ENCODE results near the gene TMEM132D. TPM values are rescaled to one million over a fixed set of nuclear protein-coding genes. Genes with fewer than 3 reads are reported as not detected.

Gene TMEM132D
- total RNA-seq, 2 experiments from 2014 or later = not detected

- H3K4me3 Mint-ChIP-seq = no peak overlapping the region
- H3K27me3 Mint-ChIP-seq = no peaks in the 10 kb centered on the region
- H3K9me3 Mint-ChIP-seq = no peaks in the 10 kb centered on the region
- no peaks in the 10 kb centered on the region for H3K4me1 Mint-ChIP-seq (ENCODE audit: low read depth)
- no peak for DNase-seq
- ChIA-PET CTCF (no interaction called here), POLR2A (no interaction called here)
- intact Hi-C loops (cut with micrococcal nuclease) = no loop called here
- no peaks in the 10 kb centered on the region for H3K36me3 Mint-ChIP-seq
- H3K27ac Mint-ChIP-seq = no peak overlapping the region
These were observed 677.8 kb downstream of the TMEM132D start for GRCh38 chr12:129226005-129226404.

GRCh38 chr12:129215556-129215955 is 688.3 kb downstream of the TMEM132D start:
- Mint-ChIP-seq H3K36me3 (no peaks in the 10 kb centered on the region), H3K27me3 (no peaks in the 10 kb centered on the region), H3K4me1 (ENCODE audit: low read depth) (no peaks in the 10 kb centered on the region), H3K4me3 (no peak overlapping the region), H3K27ac (no peak overlapping the region), H3K9me3 (peaks cover 44% of the 10 kb centered on the region)
- ChIA-PET POLR2A (no interaction called here), CTCF (no interaction called here)
- DNase-seq = no peak
- intact Hi-C loops (cut with micrococcal nuclease) = no loop called here

- H3K27me3 Mint-ChIP-seq = no peaks in the 10 kb centered on the region
- no peaks in the 10 kb centered on the region for H3K36me3 Mint-ChIP-seq
- intact Hi-C loops (cut with micrococcal nuclease) = no loop called here
- no peak overlapping the region for H3K27ac Mint-ChIP-seq
- CTCF ChIA-PET = no interaction called here
- H3K4me3 Mint-ChIP-seq = no peak overlapping the region
- POLR2A ChIA-PET = no interaction called here
- no peaks in the 10 kb centered on the region for H3K4me1 Mint-ChIP-seq (ENCODE audit: low read depth)
- H3K9me3 Mint-ChIP-seq = peaks cover 34% of the 10 kb centered on the region
- no peak for DNase-seq
These were observed 690.3 kb downstream of the TMEM132D start for GRCh38 chr12:129213551-129213950.

DNA sequence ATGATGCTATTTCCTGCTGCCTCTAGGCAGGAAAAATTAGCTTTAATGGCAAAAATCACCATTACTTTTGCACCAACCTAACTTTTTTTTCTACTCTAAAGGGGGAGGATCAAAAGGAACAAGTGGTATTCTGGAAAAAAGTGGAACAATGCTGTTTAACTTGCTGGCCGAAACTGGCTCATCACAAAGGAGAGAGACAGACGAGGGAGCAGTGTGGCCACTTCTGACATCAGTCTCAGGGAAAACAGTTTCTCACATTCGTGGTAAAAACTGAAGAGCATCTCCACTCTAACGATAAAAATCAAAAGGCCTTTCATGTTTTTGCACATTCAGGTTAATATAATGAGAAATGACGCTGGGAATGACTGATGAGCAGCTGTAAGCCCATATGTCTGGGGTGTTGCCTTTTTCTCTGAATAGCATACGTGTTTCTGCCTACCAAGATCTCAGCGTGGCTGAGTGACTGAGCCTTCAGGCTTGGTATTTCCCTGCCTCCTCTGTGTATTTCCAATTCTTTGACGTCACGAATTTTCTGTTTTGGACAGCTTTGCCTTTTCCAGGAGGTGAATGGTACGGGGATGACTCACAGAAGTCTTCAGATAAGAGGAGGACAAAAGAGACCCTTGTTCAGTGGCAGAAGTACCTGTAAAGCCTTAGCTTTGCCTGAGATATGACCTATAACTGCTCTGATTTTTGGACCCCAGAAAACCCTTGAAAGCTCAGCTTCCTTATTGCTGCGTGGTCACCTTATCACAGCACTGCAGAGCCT is 691.8 kb downstream of the TMEM132D start:
- H3K36me3 Mint-ChIP-seq = no peaks in the 10 kb centered on the region
- CTCF ChIA-PET = no interaction called here
- intact Hi-C loops (cut with micrococcal nuclease) = no loop called here
- no peak overlapping the region for H3K4me3 Mint-ChIP-seq
- H3K27me3 Mint-ChIP-seq = no peaks in the 10 kb centered on the region
- POLR2A ChIA-PET = no interaction called here
- H3K4me1 Mint-ChIP-seq (ENCODE audit: low read depth) = no peaks in the 10 kb centered on the region
- H3K27ac Mint-ChIP-seq = no peak overlapping the region
- peaks cover 24% of the 10 kb centered on the region for H3K9me3 Mint-ChIP-seq
- DNase-seq = no peak

GRCh38 chr12:129208566-129208965 is 695.3 kb downstream of the TMEM132D start:
- intact Hi-C loops (cut with micrococcal nuclease) = no loop called here
- Mint-ChIP-seq H3K9me3 (peaks cover 2% of the 10 kb centered on the region), H3K36me3 (no peaks in the 10 kb centered on the region), H3K4me1 (ENCODE audit: low read depth) (no peaks in the 10 kb centered on the region), H3K27ac (no peak overlapping the region), H3K4me3 (no peak overlapping the region), H3K27me3 (no peaks in the 10 kb centered on the region)
- DNase-seq = no peak
- CTCF ChIA-PET = no interaction called here
- POLR2A ChIA-PET = no interaction called here

GRCh38 chr12:129207084-129207483 is 696.7 kb downstream of the TMEM132D start:
- Mint-ChIP-seq H3K27me3 (no peaks in the 10 kb centered on the region), H3K9me3 (no peaks in the 10 kb centered on the region), H3K36me3 (no peaks in the 10 kb centered on the region), H3K27ac (no peak overlapping the region), H3K4me1 (ENCODE audit: low read depth) (no peaks in the 10 kb centered on the region), H3K4me3 (no peak overlapping the region)
- CTCF ChIA-PET = no interaction called here
- no peak for DNase-seq
- intact Hi-C loops (cut with micrococcal nuclease) = no loop called here
- POLR2A ChIA-PET = no interaction called here

DNA sequence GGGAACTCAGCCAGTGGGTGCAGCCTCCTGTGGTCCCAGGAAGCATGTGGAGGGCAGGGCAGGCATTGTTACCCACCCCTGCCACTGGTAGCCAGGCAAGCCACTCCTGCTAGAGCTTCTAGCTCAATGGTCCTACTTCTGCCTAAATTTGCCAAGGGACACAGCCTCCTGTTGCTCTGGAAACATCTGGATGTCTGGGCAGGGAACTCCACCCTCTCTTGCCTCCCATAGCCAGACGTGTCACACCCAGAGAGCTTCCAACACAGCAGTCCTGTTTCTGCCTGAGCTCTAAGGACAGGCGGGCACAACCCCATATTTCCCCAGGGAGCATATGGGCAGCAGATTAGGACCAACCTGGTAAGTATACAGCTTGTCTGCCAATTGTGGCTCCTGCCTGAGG is 700.4 kb downstream of the TMEM132D start:
- H3K36me3 Mint-ChIP-seq = no peaks in the 10 kb centered on the region
- CTCF ChIA-PET = no interaction called here
- POLR2A ChIA-PET = no interaction called here
- no peaks in the 10 kb centered on the region for H3K27me3 Mint-ChIP-seq
- no peaks in the 10 kb centered on the region for H3K4me1 Mint-ChIP-seq (ENCODE audit: low read depth)
- DNase-seq = no peak
- intact Hi-C loops (cut with micrococcal nuclease) = no loop called here
- H3K4me3 Mint-ChIP-seq = no peak overlapping the region
- H3K9me3 Mint-ChIP-seq = peaks cover 7% of the 10 kb centered on the region
- H3K27ac Mint-ChIP-seq = no peak overlapping the region

- Mint-ChIP-seq H3K4me1 (ENCODE audit: low read depth) (no peaks in the 10 kb centered on the region), H3K36me3 (no peaks in the 10 kb centered on the region), H3K9me3 (peaks cover 12% of the 10 kb centered on the region), H3K27ac (no peak overlapping the region), H3K27me3 (no peaks in the 10 kb centered on the region), H3K4me3 (no peak overlapping the region)
- POLR2A ChIA-PET = no interaction called here
- CTCF ChIA-PET = no interaction called here
- DNase-seq = no peak
- intact Hi-C loops (cut with micrococcal nuclease) = no loop called here
These were observed 701.6 kb downstream of the TMEM132D start for GRCh38 chr12:129202109-129202814.

DNA sequence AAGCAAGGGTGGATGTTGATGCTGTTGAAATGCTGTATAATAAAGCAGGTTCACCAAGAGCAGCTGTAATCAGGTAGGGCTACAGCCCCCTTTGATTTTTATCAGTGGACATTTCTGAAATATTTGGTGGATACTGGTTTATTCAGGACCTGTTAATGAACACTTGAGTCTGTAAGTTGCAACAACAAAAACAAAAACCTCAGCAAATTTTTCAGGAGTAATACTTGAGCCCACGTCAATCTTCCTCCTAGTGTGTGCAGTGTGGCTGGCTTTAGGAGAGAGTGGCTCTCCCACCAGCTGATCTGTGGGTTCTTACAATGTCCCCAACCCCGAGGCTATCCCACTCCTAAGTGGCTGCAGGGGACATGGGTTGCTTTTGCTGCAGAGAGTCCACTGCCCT is 702.8 kb downstream of the TMEM132D start:
- H3K9me3 Mint-ChIP-seq = peaks cover 13% of the 10 kb centered on the region
- POLR2A ChIA-PET = no interaction called here
- no peak overlapping the region for H3K4me3 Mint-ChIP-seq
- no peaks in the 10 kb centered on the region for H3K36me3 Mint-ChIP-seq
- H3K4me1 Mint-ChIP-seq (ENCODE audit: low read depth) = no peaks in the 10 kb centered on the region
- CTCF ChIA-PET = interaction anchor here (0.7 kb wide), 1 partner anchor 9 kb away, joined by 3 read pairs; no protein-coding TSS in a partner anchor
- H3K27ac Mint-ChIP-seq = no peak overlapping the region
- no peaks in the 10 kb centered on the region for H3K27me3 Mint-ChIP-seq
- DNase-seq = no peak
- intact Hi-C loops (cut with micrococcal nuclease) = no loop called here

- ChIA-PET CTCF (no interaction called here), POLR2A (no interaction called here)
- no peak overlapping the region for H3K4me3 Mint-ChIP-seq
- peaks cover 14% of the 10 kb centered on the region for H3K9me3 Mint-ChIP-seq
- no peak overlapping the region for H3K27ac Mint-ChIP-seq
- H3K27me3 Mint-ChIP-seq = no peaks in the 10 kb centered on the region
- H3K36me3 Mint-ChIP-seq = no peaks in the 10 kb centered on the region
- H3K4me1 Mint-ChIP-seq (ENCODE audit: low read depth) = no peaks in the 10 kb centered on the region
- no peak for DNase-seq
- intact Hi-C loops (cut with micrococcal nuclease) = no loop called here
These were observed 703.2 kb downstream of the TMEM132D start for GRCh38 chr12:129200576-129200975.

DNA sequence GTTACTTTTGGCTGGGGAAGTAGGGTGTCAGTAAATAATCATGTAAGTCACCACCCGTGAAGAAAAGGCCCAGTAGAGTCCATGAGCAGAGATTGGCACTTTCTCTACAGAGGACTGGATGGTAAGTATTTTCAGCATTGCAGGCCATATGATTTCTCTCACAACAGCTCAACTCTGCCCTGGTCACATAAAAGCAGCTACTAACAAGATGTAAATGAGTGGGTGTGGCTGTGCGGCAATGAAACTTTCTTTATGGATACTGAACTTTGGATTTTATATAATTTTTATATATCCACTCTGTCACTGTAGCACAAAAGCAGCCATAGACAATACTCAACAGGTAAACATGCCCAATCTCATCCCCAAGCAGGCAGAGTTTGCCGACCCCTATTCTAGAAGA is 706.9 kb downstream of the TMEM132D start:
- H3K4me1 Mint-ChIP-seq (ENCODE audit: low read depth) = no peaks in the 10 kb centered on the region
- no peak overlapping the region for H3K27ac Mint-ChIP-seq
- no peak overlapping the region for H3K4me3 Mint-ChIP-seq
- ChIA-PET POLR2A (no interaction called here), CTCF (no interaction called here)
- no peak for DNase-seq
- H3K9me3 Mint-ChIP-seq = peaks cover 30% of the 10 kb centered on the region
- H3K36me3 Mint-ChIP-seq = no peaks in the 10 kb centered on the region
- no peaks in the 10 kb centered on the region for H3K27me3 Mint-ChIP-seq
- intact Hi-C loops (cut with micrococcal nuclease) = no loop called here

GRCh38 chr12:129195081-129195480 is 708.7 kb downstream of the TMEM132D start:
- POLR2A ChIA-PET = no interaction called here
- intact Hi-C loops (cut with micrococcal nuclease) = no loop called here
- CTCF ChIA-PET = no interaction called here
- Mint-ChIP-seq H3K4me1 (ENCODE audit: low read depth) (no peaks in the 10 kb centered on the region), H3K36me3 (no peaks in the 10 kb centered on the region), H3K27me3 (no peaks in the 10 kb centered on the region), H3K9me3 (peaks cover 33% of the 10 kb centered on the region), H3K27ac (no peak overlapping the region), H3K4me3 (no peak overlapping the region)
- DNase-seq = no peak

DNA sequence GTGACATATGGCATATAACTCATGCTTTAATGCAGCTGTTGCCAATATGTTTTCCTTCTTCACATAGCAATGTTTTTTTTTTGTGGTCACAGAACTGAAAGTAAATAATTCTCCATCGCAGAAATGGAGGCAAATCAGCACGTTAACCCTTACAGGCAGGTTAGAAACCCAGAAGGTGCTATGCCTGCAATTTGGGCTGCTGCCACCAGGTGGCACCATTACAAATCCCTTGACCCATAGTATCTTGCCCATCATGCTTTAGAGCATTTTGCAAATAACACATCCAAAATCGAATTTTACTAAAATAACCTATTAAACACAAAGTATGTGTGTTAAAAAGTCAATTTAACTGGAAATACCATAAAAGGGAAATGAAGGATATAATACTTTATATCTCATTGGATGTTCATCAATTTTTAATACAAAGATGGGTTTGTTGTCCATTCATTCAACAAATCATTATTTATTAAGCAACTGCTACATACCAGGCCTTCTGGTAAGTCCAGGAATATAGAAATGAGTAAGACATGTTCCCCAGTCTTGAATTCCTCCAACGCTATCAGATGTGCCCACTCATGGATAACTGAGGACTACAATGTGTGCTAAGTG is 710.5 kb downstream of the TMEM132D start:
- Mint-ChIP-seq H3K27ac (no peak overlapping the region), H3K4me3 (no peak overlapping the region), H3K27me3 (no peaks in the 10 kb centered on the region), H3K9me3 (peaks cover 28% of the 10 kb centered on the region), H3K4me1 (ENCODE audit: low read depth) (no peaks in the 10 kb centered on the region), H3K36me3 (no peaks in the 10 kb centered on the region)
- ChIA-PET POLR2A (no interaction called here), CTCF (no interaction called here)
- peak; percentile 16 for DNase-seq
- intact Hi-C loops (cut with micrococcal nuclease) = loop anchor here (5.0 kb wide), 1 partner anchor 819 kb away; no protein-coding TSS in a partner anchor

All from activated CD4-positive, alpha-beta memory T cell treated with anti-CD3 and anti-CD28 coated beads for 36 hours (primary cell).